ENCODE data around the gene RBM20. TPM values are rescaled to one million over a fixed set of nuclear protein-coding genes. Genes with fewer than 3 reads are reported as not detected.

RBM20 gene
- total and polyA plus RNA-seq, 2 of the 13 experiments (the other 11 are each of a cell fraction or from before 2014, with no cell fraction given), result 0.02 to 0.22 TPM

DNA sequence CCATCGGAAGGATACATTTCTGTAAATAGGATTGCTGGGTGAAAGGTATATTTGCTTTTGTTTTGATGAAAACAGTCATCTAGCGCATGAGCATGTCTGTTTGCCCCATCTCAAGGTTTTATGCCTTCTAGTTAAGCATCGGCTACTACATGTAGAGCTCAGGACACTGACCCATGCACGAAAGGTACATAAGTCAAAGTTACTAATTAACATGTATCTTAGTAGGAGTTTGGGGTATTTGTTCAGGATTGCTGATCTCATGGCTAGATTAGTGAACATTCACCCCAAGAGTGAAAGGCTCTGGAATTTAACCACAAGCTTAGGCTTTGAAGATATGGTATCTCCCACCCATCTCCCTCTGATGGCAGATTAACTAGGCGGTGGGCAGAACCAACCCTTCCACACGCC, 91.5 kb downstream of the RBM20 start:
- Histone ChIP-seq H3K4me3 (replicated peaks in 1 of 3; ENCODE audit: insufficient read depth in 1 of 3, low read depth in 2 of 3, low read length in 3 of 3) (peak overlapping the region in 1 of 3 experiments; percentile 12; a peak in 2 of 6 replicates), H3K4me1 (ENCODE audit: insufficient read depth, low read length) (peaks cover 63% of the 10 kb centered on the region), H4K20me1 (ENCODE audit: insufficient read depth, low read length) (no peaks in the 10 kb centered on the region), H3K4me2 (ENCODE audit: low read depth, low read length) (peak overlapping the region; percentile 41), H2AFZ (ENCODE audit: low read length) (no peak overlapping the region), H3K27ac (ENCODE audit: extremely low read length, insufficient read depth, low read length) (no peak overlapping the region), H3K36me3 (replicated peaks in 1 of 2; ENCODE audit: control insufficient read depth in 1 of 2, insufficient read depth in 2 of 2, low read length in 2 of 2) (no peaks in the 10 kb centered on the region), H3K9ac (ENCODE audit: insufficient read depth, low read depth, low read length) (no peak overlapping the region), H3K27me3 (ENCODE audit: control insufficient read depth in 1 of 2, insufficient read depth in 2 of 2, low read length in 2 of 2) (peaks cover 0 to 7% of the 10 kb centered on the region in 2 experiments; a peak in 2 of 5 replicates), H3K9me3 (ENCODE audit: low read length) (no peaks in the 10 kb centered on the region), H3K79me2 (ENCODE audit: insufficient read depth, low read length) (no peaks in the 10 kb centered on the region)
- ChIA-PET POLR2A (interaction anchor here (1.2 kb wide), 1 partner anchor 136 kb away, joined by 3 read pairs; the partner anchor contains the start of gene PDCD4), CTCF (ENCODE audit: low intra/inter-chr PET ratio, low total read pairs) (no interaction called here)
- peak; percentile 74 for DNase-seq (ENCODE audit: low spot score)
- no TSS peak for BruUV-seq (replicated peaks)
- peak; percentile 73 for ATAC-seq
- 0% methylated on average over 6 of the region's 6 CpGs for WGBS (ENCODE audit: low lambda C conversion rate)
- in situ Hi-C loops (cut with HindIII; ENCODE audit: extremely low pct_ligation_motif_present, low pct_unique_long_range_greater_than_20kb), result loop anchor here (25.0 kb wide), 1 partner anchor 627 kb away; no protein-coding TSS in a partner anchor
- FAIRE-seq, result peak; percentile 87
- intact Hi-C loops (cut with micrococcal nuclease; ENCODE audit: unreplicated experiment), result no loop called here
- TF ChIP-seq ZNF431 (CRISPR knock-in tag; IDR thresholded peaks at IDR 0.05; ENCODE audit: borderline replicate concordance, low read depth) (no peak), MLLT10 (CRISPR knock-in tag; IDR thresholded peaks at IDR 0.05) (no peak), KLF13 (CRISPR knock-in tag; IDR thresholded peaks at IDR 0.05) (no peak), YY1 (IDR thresholded peaks at IDR 0.05; ENCODE audit: insufficient read depth, insufficient replicate concordance, low read depth, low read length) (no peak), GATA4 (IDR thresholded peaks at IDR 0.05; ENCODE audit: borderline replicate concordance, low read depth) (no peak), ZNF660 (CRISPR knock-in tag; IDR thresholded peaks at IDR 0.05; ENCODE audit: borderline replicate concordance, low read depth) (no peak), ZMYM2 (CRISPR knock-in tag; IDR thresholded peaks at IDR 0.05) (no peak), ZNF326 (CRISPR knock-in tag; IDR thresholded peaks at IDR 0.05; ENCODE audit: borderline replicate concordance) (no peak), SMAD3 (CRISPR knock-in tag; IDR thresholded peaks at IDR 0.05) (no peak), ZNF83 (CRISPR knock-in tag; IDR thresholded peaks at IDR 0.05; ENCODE audit: borderline replicate concordance) (no peak), ZNF780A (CRISPR knock-in tag; IDR thresholded peaks at IDR 0.05) (no peak), ZSCAN5A (CRISPR knock-in tag; IDR thresholded peaks at IDR 0.05; ENCODE audit: borderline replicate concordance) (no peak), MZF1 (CRISPR knock-in tag; IDR thresholded peaks at IDR 0.05; ENCODE audit: borderline replicate concordance) (no peak), SAP130 (CRISPR knock-in tag; IDR thresholded peaks at IDR 0.05; ENCODE audit: low read depth) (peak; percentile 45; the same call in 1 of the 2 replicates), HIVEP1 (CRISPR knock-in tag; IDR thresholded peaks at IDR 0.05) (no peak), THAP7 (CRISPR knock-in tag; IDR thresholded peaks at IDR 0.05) (no peak), ZBTB7B (CRISPR knock-in tag; IDR thresholded peaks at IDR 0.05) (no peak), CREBL2 (CRISPR knock-in tag; IDR thresholded peaks at IDR 0.05; ENCODE audit: borderline replicate concordance) (no peak), BRCA1 (CRISPR knock-in tag; IDR thresholded peaks at IDR 0.05) (no peak), FOXJ3 (CRISPR knock-in tag; IDR thresholded peaks at IDR 0.05; ENCODE audit: borderline replicate concordance) (no peak; the same call in 1 of the 2 replicates)
- TF ChIP-seq, protein P1, sequence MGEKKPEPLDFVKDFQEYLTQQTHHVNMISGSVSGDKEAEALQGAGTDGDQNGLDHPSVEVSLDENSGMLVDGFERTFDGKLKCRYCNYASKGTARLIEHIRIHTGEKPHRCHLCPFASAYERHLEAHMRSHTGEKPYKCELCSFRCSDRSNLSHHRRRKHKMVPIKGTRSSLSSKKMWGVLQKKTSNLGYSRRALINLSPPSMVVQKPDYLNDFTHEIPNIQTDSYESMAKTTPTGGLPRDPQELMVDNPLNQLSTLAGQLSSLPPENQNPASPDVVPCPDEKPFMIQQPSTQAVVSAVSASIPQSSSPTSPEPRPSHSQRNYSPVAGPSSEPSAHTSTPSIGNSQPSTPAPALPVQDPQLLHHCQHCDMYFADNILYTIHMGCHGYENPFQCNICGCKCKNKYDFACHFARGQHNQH (CRISPR knock-in tag; IDR thresholded peaks at IDR 0.05), result 0 out of 2 replicates have a peak, but pooled peaks have one; percentile 21
- TF ChIP-seq, protein P2, sequence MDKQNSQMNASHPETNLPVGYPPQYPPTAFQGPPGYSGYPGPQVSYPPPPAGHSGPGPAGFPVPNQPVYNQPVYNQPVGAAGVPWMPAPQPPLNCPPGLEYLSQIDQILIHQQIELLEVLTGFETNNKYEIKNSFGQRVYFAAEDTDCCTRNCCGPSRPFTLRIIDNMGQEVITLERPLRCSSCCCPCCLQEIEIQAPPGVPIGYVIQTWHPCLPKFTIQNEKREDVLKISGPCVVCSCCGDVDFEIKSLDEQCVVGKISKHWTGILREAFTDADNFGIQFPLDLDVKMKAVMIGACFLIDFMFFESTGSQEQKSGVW (CRISPR knock-in tag; IDR thresholded peaks at IDR 0.05; ENCODE audit: borderline replicate concordance), result no peak
